ENCODE results near the gene GPX8.

GPX8 gene

GRCh38 chr5:55134053-55134722 is 25.8 kb upstream of the GPX8 start:
- Histone ChIP-seq H3K4me1 (ENCODE audit: control insufficient read depth, low read depth, low read length) (no peaks in the 10 kb centered on the region), H4K5ac (ENCODE audit: low read length) (no peak overlapping the region), H2AK5ac (ENCODE audit: low read length) (no peak overlapping the region), H3K4me2 (ENCODE audit: low read length) (no peak overlapping the region), H3K18ac (ENCODE audit: low read length) (no peak overlapping the region), H3K27me3 (ENCODE audit: insufficient read depth, low read length, poor library complexity) (no peaks in the 10 kb centered on the region), H3K79me2 (ENCODE audit: control insufficient read depth, insufficient read depth, low read length) (no peaks in the 10 kb centered on the region), H3K9ac (ENCODE audit: low read length) (no peak overlapping the region), H4K8ac (ENCODE audit: low read depth, low read length) (no peak overlapping the region), H3K23ac (ENCODE audit: low read length) (no peak overlapping the region), H3K27ac (ENCODE audit: low read depth, low read length) (no peak overlapping the region), H3K79me1 (ENCODE audit: low read length) (no peaks in the 10 kb centered on the region), H3K4ac (ENCODE audit: low read depth, low read length) (no peak overlapping the region), H3K56ac (ENCODE audit: low read length) (no peak overlapping the region), H3K4me3 (ENCODE audit: low read length) (no peak overlapping the region), H2BK5ac (ENCODE audit: low read length) (no peak overlapping the region), H2BK120ac (ENCODE audit: low read depth, low read length) (no peak overlapping the region), H3K36me3 (ENCODE audit: control insufficient read depth, insufficient read depth, low read length) (no peaks in the 10 kb centered on the region), H2BK15ac (replicated peaks; ENCODE audit: low read depth) (no peak overlapping the region)
- DNase-seq: no peak
- no CpG with 5 or more reads among the region's 5 CpGs for WGBS (ENCODE audit: extremely low coverage, insufficient coverage, low lambda C conversion rate)

DNA sequence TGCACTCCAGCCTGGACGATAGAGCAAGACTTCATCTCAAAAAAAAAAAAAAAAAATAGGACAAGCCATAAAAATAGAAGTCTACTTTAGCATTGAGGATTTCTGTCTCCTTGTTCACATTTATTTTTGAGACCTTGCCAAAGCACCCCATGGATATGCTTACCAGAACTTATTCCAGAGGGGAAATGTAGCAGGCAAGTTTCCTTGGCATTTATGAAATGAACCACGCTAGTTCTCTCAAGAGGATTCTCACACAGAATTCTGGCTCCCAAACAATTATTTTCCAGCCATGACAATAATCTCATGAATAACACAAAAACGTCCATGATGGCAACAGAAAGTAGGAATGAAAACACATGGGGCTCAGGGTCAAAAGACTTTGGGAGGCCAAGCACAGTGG is 23.4 kb upstream of the GPX8 start:
- H2BK15ac ChIP-seq (replicated peaks; ENCODE audit: low read depth): no peak overlapping the region
- H2BK5ac ChIP-seq (ENCODE audit: low read length): no peak overlapping the region
- H4K5ac ChIP-seq (ENCODE audit: low read length): no peak overlapping the region
- H3K4me1 ChIP-seq (ENCODE audit: control insufficient read depth, low read depth, low read length): no peaks in the 10 kb centered on the region
- H3K27me3 ChIP-seq (ENCODE audit: insufficient read depth, low read length, poor library complexity): no peaks in the 10 kb centered on the region
- H3K36me3 ChIP-seq (ENCODE audit: control insufficient read depth, insufficient read depth, low read length): no peaks in the 10 kb centered on the region
- H3K4me2 ChIP-seq (ENCODE audit: low read length): no peak overlapping the region
- H2AK5ac ChIP-seq (ENCODE audit: low read length): no peak overlapping the region
- WGBS (ENCODE audit: extremely low coverage, insufficient coverage, low lambda C conversion rate): no CpG with 5 or more reads among the region's 3 CpGs
- no peaks in the 10 kb centered on the region for H3K79me1 ChIP-seq (ENCODE audit: low read length)
- H3K23ac ChIP-seq (ENCODE audit: low read length): no peak overlapping the region
- no peak overlapping the region for H3K9ac ChIP-seq (ENCODE audit: low read length)
- DNase-seq: no peak
- no peak overlapping the region for H3K18ac ChIP-seq (ENCODE audit: low read length)
- no peak overlapping the region for H3K4me3 ChIP-seq (ENCODE audit: low read length)
- H3K27ac ChIP-seq (ENCODE audit: low read depth, low read length): no peak overlapping the region
- no peak overlapping the region for H2BK120ac ChIP-seq (ENCODE audit: low read depth, low read length)
- H3K56ac ChIP-seq (ENCODE audit: low read length): no peak overlapping the region
- H3K4ac ChIP-seq (ENCODE audit: low read depth, low read length): no peak overlapping the region
- H3K79me2 ChIP-seq (ENCODE audit: control insufficient read depth, insufficient read depth, low read length): no peaks in the 10 kb centered on the region
- no peak overlapping the region for H4K8ac ChIP-seq (ENCODE audit: low read depth, low read length)

- Histone ChIP-seq H2BK15ac (replicated peaks; ENCODE audit: low read depth) (no peak overlapping the region), H3K36me3 (ENCODE audit: control insufficient read depth, insufficient read depth, low read length) (no peaks in the 10 kb centered on the region), H3K79me2 (ENCODE audit: control insufficient read depth, insufficient read depth, low read length) (no peaks in the 10 kb centered on the region), H2AK5ac (ENCODE audit: low read length) (no peak overlapping the region), H3K18ac (ENCODE audit: low read length) (no peak overlapping the region), H3K4me1 (ENCODE audit: control insufficient read depth, low read depth, low read length) (no peaks in the 10 kb centered on the region), H3K4me3 (ENCODE audit: low read length) (no peak overlapping the region), H4K5ac (ENCODE audit: low read length) (no peak overlapping the region), H4K8ac (ENCODE audit: low read depth, low read length) (no peak overlapping the region), H3K27me3 (ENCODE audit: insufficient read depth, low read length, poor library complexity) (no peaks in the 10 kb centered on the region), H3K23ac (ENCODE audit: low read length) (no peak overlapping the region), H2BK5ac (ENCODE audit: low read length) (no peak overlapping the region), H3K79me1 (ENCODE audit: low read length) (no peaks in the 10 kb centered on the region), H3K4me2 (ENCODE audit: low read length) (no peak overlapping the region), H2BK120ac (ENCODE audit: low read depth, low read length) (no peak overlapping the region), H3K9ac (ENCODE audit: low read length) (no peak overlapping the region), H3K4ac (ENCODE audit: low read depth, low read length) (no peak overlapping the region), H3K27ac (ENCODE audit: low read depth, low read length) (no peak overlapping the region), H3K56ac (ENCODE audit: low read length) (no peak overlapping the region)
- WGBS (ENCODE audit: extremely low coverage, insufficient coverage, low lambda C conversion rate): no CpG with 5 or more reads among the region's 9 CpGs
- no peak for DNase-seq
Observed at GRCh38 chr5:55140908-55141665, 18.9 kb upstream of the GPX8 start.

GRCh38 chr5:55141945-55142690 is 17.9 kb upstream of the GPX8 start:
- Histone ChIP-seq H3K18ac (ENCODE audit: low read length) (no peak overlapping the region), H3K27me3 (ENCODE audit: insufficient read depth, low read length, poor library complexity) (no peaks in the 10 kb centered on the region), H3K79me1 (ENCODE audit: low read length) (no peaks in the 10 kb centered on the region), H3K4me1 (ENCODE audit: control insufficient read depth, low read depth, low read length) (no peaks in the 10 kb centered on the region), H3K23ac (ENCODE audit: low read length) (no peak overlapping the region), H3K4me2 (ENCODE audit: low read length) (no peak overlapping the region), H3K56ac (ENCODE audit: low read length) (no peak overlapping the region), H3K36me3 (ENCODE audit: control insufficient read depth, insufficient read depth, low read length) (no peaks in the 10 kb centered on the region), H2BK120ac (ENCODE audit: low read depth, low read length) (no peak overlapping the region), H4K8ac (ENCODE audit: low read depth, low read length) (no peak overlapping the region), H3K79me2 (ENCODE audit: control insufficient read depth, insufficient read depth, low read length) (no peaks in the 10 kb centered on the region), H3K27ac (ENCODE audit: low read depth, low read length) (no peak overlapping the region), H3K9ac (ENCODE audit: low read length) (no peak overlapping the region), H2AK5ac (ENCODE audit: low read length) (no peak overlapping the region), H3K4me3 (ENCODE audit: low read length) (no peak overlapping the region), H2BK15ac (replicated peaks; ENCODE audit: low read depth) (no peak overlapping the region), H3K4ac (ENCODE audit: low read depth, low read length) (no peak overlapping the region), H2BK5ac (ENCODE audit: low read length) (no peak overlapping the region), H4K5ac (ENCODE audit: low read length) (no peak overlapping the region)
- no CpG with 5 or more reads among the region's 9 CpGs for WGBS (ENCODE audit: extremely low coverage, insufficient coverage, low lambda C conversion rate)
- DNase-seq: peak; percentile 15

DNA sequence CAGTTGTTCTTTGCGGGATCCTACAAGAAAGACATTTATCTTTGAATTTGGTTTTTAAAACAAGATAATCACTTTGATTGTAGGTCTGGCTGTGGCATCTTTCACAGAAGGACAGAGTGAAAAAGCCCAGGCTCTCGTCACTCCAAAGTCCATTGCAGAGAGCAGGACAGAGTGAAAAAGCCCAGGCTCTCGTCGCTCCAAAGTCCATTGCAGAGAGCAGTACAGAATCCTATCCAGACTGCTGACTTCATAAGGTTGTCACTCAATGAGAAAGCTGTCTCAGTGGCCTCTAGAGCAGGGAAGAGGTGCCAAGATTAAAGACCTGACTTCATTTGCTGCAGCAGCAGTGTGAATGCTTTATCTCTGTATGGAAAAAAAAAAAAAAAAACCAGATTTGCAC is 16.3 kb upstream of the GPX8 start:
- DNase-seq: no peak
- Histone ChIP-seq H3K79me2 (ENCODE audit: control insufficient read depth, insufficient read depth, low read length) (no peaks in the 10 kb centered on the region), H3K9ac (ENCODE audit: low read length) (no peak overlapping the region), H3K4me3 (ENCODE audit: low read length) (no peak overlapping the region), H3K36me3 (ENCODE audit: control insufficient read depth, insufficient read depth, low read length) (no peaks in the 10 kb centered on the region), H3K27ac (ENCODE audit: low read depth, low read length) (no peak overlapping the region), H3K23ac (ENCODE audit: low read length) (no peak overlapping the region), H2BK15ac (replicated peaks; ENCODE audit: low read depth) (no peak overlapping the region), H2AK5ac (ENCODE audit: low read length) (no peak overlapping the region), H4K5ac (ENCODE audit: low read length) (no peak overlapping the region), H2BK5ac (ENCODE audit: low read length) (no peak overlapping the region), H3K56ac (ENCODE audit: low read length) (peak overlapping the region; percentile 22), H4K8ac (ENCODE audit: low read depth, low read length) (no peak overlapping the region), H3K18ac (ENCODE audit: low read length) (no peak overlapping the region), H3K4ac (ENCODE audit: low read depth, low read length) (no peak overlapping the region), H2BK120ac (ENCODE audit: low read depth, low read length) (no peak overlapping the region), H3K27me3 (ENCODE audit: insufficient read depth, low read length, poor library complexity) (no peaks in the 10 kb centered on the region), H3K4me2 (ENCODE audit: low read length) (no peak overlapping the region), H3K79me1 (ENCODE audit: low read length) (no peaks in the 10 kb centered on the region), H3K4me1 (ENCODE audit: control insufficient read depth, low read depth, low read length) (no peaks in the 10 kb centered on the region)
- WGBS (ENCODE audit: extremely low coverage, insufficient coverage, low lambda C conversion rate): no CpG with 5 or more reads among the region's 4 CpGs
